B cell (primary cell): ENCODE results near the gene POLD4. TPM values are rescaled to one million over a fixed set of nuclear protein-coding genes. Genes with fewer than 3 reads are reported as not detected.
A peak's percentile ranks its signal among the peaks of the same experiment; 100 is the strongest.

Experiments
- ATAC-seq: fragments of 200-7000 bp; cut with Tn5 transposase; one replicate; pipeline ENCODE4 v1.10.0; 2021; ENCODE audit warnings: low read depth, mild to moderate bottlenecking, moderate number of reproducible peaks, moderate library complexity
- CTCF ChIA-PET: fragments of 350-600 bp; sonication (Branson Sonifier 250); formaldehyde crosslinking; loops from one replicate; lab custom pipeline; 2021; ENCODE audit warnings: antibody characterized with exemption, inconsistent platforms; lab: Charles Lee
- POLR2A ChIA-PET: fragments of 350-600 bp; sonication (Branson Sonifier 250); formaldehyde crosslinking; loops from one replicate; lab custom pipeline; 2021; ENCODE audit warnings: antibody characterized with exemption; lab: Charles Lee
- DNase-seq: peaks from one replicate; pipeline ENCODE4 v3.0.0; 2013
- H2AFZ ChIP-seq: 2 replicates; pipeline ENCODE4 v1.6.1; 2012; ENCODE audit warnings: mild to moderate bottlenecking, low read depth, low read length; ENCODE audit not compliant: insufficient read depth, poor library complexity, severe bottlenecking
- H3K27ac ChIP-seq, 2 donors: 1 replicate in 1 of 2; 2 replicates in 1 of 2; pipeline ENCODE4 v1.5.1; 2012 to 2013; ENCODE audit warnings: low read length in 2 of 2, mild to moderate bottlenecking in 2 of 2, moderate library complexity in 1 of 2
- H3K27me3 ChIP-seq, 4 experiments: fragments of 200-600 bp in 1 of 4; sonication (generic) in 1 of 4; replicated peaks in 1 of 4; 1 replicate in 2 of 4; 2 replicates in 2 of 4; pipeline versions ENCODE4 v1.6.1 to v1.7.0; 2013 to 2016; ENCODE audit warnings: low read length in 3 of 4, mild to moderate bottlenecking in 2 of 4, mixed read lengths in 1 of 4, moderate library complexity in 1 of 4; ENCODE audit not compliant: insufficient read depth in 4 of 4, control insufficient read depth in 3 of 4; ENCODE audit errors: control extremely low read depth in 1 of 4
- H3K36me3 ChIP-seq, 2 experiments: replicated peaks in 1 of 2; 1 replicate in 1 of 2; 2 replicates in 1 of 2; pipeline versions ENCODE4 v1.6.1 to v1.7.1; 2013; ENCODE audit warnings: low read length in 1 of 2; ENCODE audit not compliant: insufficient read depth in 2 of 2, control insufficient read depth in 1 of 2; ENCODE audit errors: control extremely low read depth in 1 of 2, extremely low read depth in 1 of 2
- H3K4me1 ChIP-seq, 2 donors: fragments of 200-600 bp in 1 of 2; sonication (generic) in 1 of 2; 1 replicate in 1 of 2; 2 replicates in 1 of 2; pipeline versions ENCODE4 v1.5.1 to v1.6.1; 2013 to 2017; ENCODE audit warnings: low read length in 2 of 2; ENCODE audit not compliant: control insufficient read depth in 2 of 2, insufficient read depth in 2 of 2
- H3K4me2 ChIP-seq: replicated peaks from 2 replicates; pipeline ENCODE3; 2012; ENCODE audit warnings: mild to moderate bottlenecking, low read depth, low read length; ENCODE audit not compliant: poor library complexity, severe bottlenecking
- H3K4me3 ChIP-seq, 5 experiments: fragments of 200-600 bp in 1 of 5; sonication (generic) in 1 of 5; 1 replicate in 3 of 5; 2 replicates in 2 of 5; pipeline versions ENCODE4 v1.5.1 to v1.7.0; 2011 to 2016; ENCODE audit warnings: low read length in 4 of 5, mild to moderate bottlenecking in 4 of 5, low read depth in 2 of 5, control low read depth in 1 of 5, moderate library complexity in 1 of 5; ENCODE audit not compliant: insufficient read depth in 1 of 5; ENCODE audit errors: control extremely low read depth in 1 of 5, extremely low read depth in 1 of 5
- H3K79me2 ChIP-seq: fragments of 200-600 bp; sonication (generic); one replicate; pipeline ENCODE4 v1.6.0; 2016; ENCODE audit warnings: low read length; ENCODE audit not compliant: control insufficient read depth, insufficient read depth
- H3K9ac ChIP-seq: fragments of 200-600 bp; sonication (generic); 2 replicates; pipeline ENCODE4 v1.6.1; 2017; ENCODE audit warnings: mild to moderate bottlenecking, low read length, moderate library complexity
- H3K9me3 ChIP-seq, 3 donors: one replicate each; pipeline versions ENCODE4 v1.6.1 to v1.7.1; 2013; ENCODE audit warnings: low read length in 2 of 3; ENCODE audit not compliant: control insufficient read depth in 2 of 3, insufficient read depth in 1 of 3; ENCODE audit errors: control extremely low read depth in 1 of 3
- H4K20me1 ChIP-seq: 2 replicates; pipeline ENCODE4 v1.6.0; 2012; ENCODE audit warnings: mild to moderate bottlenecking, low read length; ENCODE audit not compliant: insufficient read depth, control insufficient read depth, poor library complexity, severe bottlenecking
- H3K27ac Mint-ChIP-seq: one replicate; pipeline ENCODE4 v1.8.0; 2021; ENCODE audit warnings: mixed read lengths
- H3K27me3 Mint-ChIP-seq: one replicate; pipeline ENCODE4 v1.8.0; 2021; ENCODE audit warnings: mixed read lengths
- H3K4me1 Mint-ChIP-seq: one replicate; pipeline ENCODE4 v1.8.0; 2021; ENCODE audit warnings: mixed read lengths
- H3K4me3 Mint-ChIP-seq: one replicate; pipeline ENCODE4 v1.8.0; 2021; ENCODE audit warnings: mixed read lengths
- H3K9me3 Mint-ChIP-seq: one replicate; pipeline ENCODE4 v1.8.0; 2022; ENCODE audit warnings: mixed read lengths; ENCODE audit not compliant: insufficient read depth
- EZH2 ChIP-seq: IDR thresholded peaks from 2 replicates; pipeline ENCODE4 v1.6.1; 2012; ENCODE audit warnings: borderline replicate concordance, low read depth, mild to moderate bottlenecking, moderate library complexity, low read length; ENCODE audit not compliant: insufficient read depth, poor library complexity, severe bottlenecking
- WGBS: methylation state at CpG from one replicate; pipeline ENCODE4 v1.1.5; 2013; ENCODE audit warnings: missing lambda C conversion rate; ENCODE audit not compliant: insufficient coverage; 5-methylcytosine and 5-hydroxymethylcytosine counted together
- intact Hi-C: fragments of 100-400 bp; cut with micrococcal nuclease; formaldehyde crosslinking; loops from one replicate; pipeline ENCODE4 v1.10.0; 2022
- polyA plus RNA-seq: library from polyadenylated mRNA; depleted of rRNA; stranded (reverse); fragments of >200 nt; gene quantifications from 2 replicates; pipeline ENCODE4 v1.2.3, GENCODE V29; 2012
- total RNA-seq, 2 donors: library from RNA; stranded (reverse); fragments of 120-200 nt in 1 of 2; gene quantifications; 1 replicate in 1 of 2; 2 replicates in 1 of 2; pipeline versions ENCODE4 v1.2.3 to v1.2.4, GENCODE V29; 2013 to 2022
- TF ChIP-seq, protein P1 (sequence below): fragments of 200-600 bp; IDR thresholded peaks from one replicate; pipeline ENCODE4 v1.8.0; 2022; ENCODE audit warnings: antibody characterized with exemption, mild to moderate bottlenecking

Gene POLD4
- total and polyA plus RNA-seq, 2 donors (not counting 1 experiment from before 2014, with no cell fraction given), result 210 to 559 TPM

DNA sequence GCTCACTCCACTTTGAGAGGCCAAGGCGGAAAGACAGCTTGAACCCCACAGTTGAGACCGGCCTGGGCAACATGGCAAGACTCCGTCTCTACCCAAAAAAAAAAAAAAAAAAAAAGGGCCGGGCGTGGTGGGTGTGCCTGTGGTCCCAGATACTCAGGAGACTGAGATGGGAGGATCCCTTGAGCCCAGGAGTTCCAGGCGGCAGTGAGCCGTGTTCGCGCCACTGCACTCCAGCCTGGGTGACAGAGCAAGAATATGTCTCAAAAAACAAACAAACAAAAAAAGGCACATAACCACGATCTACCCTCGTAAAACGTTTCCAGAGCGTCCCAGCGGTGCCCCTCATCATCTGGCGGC is 37.6 kb upstream of the POLD4 start:
- ChIA-PET POLR2A (interaction anchor here (0.6 to 2.3 kb wide), 17 partner anchors 9 to 1453 kb away, joined by 3 to 40 read pairs (median 5); partner anchors contain the start of genes CLCF1, CORO1B, PPP1CA and PTPRCAP), CTCF (interaction anchor here (0.6 to 42.2 kb wide), 10 partner anchors 9 to 274 kb away, joined by 3 to 2379 read pairs (median 10); partner anchors contain the start of genes AIP, CLCF1, PITPNM1 and POLD4)
- H3K36me3 ChIP-seq, result peaks cover 0 to 2% of the 10 kb centered on the region in 2 experiments
- H3K79me2 ChIP-seq, result peaks cover 38% of the 10 kb centered on the region
- intact Hi-C loops, result loop anchor here (1.0 kb wide), 3 partner anchors 10 to 78 kb away; partner anchors contain the start of genes PPP1CA, RPS6KB2 and TMEM134
- no peaks in the 10 kb centered on the region for H3K27me3 ChIP-seq
- peak overlapping the region; percentile 83 for H3K9ac ChIP-seq
- H4K20me1 ChIP-seq, result peaks cover 32% of the 10 kb centered on the region
- H3K27ac ChIP-seq, result peak overlapping the region; percentile 33 to 78
- WGBS, result 1% methylated on average over 10 of the region's 15 CpGs
- TF ChIP-seq EZH2, result no peak
- TF ChIP-seq, protein P1, sequence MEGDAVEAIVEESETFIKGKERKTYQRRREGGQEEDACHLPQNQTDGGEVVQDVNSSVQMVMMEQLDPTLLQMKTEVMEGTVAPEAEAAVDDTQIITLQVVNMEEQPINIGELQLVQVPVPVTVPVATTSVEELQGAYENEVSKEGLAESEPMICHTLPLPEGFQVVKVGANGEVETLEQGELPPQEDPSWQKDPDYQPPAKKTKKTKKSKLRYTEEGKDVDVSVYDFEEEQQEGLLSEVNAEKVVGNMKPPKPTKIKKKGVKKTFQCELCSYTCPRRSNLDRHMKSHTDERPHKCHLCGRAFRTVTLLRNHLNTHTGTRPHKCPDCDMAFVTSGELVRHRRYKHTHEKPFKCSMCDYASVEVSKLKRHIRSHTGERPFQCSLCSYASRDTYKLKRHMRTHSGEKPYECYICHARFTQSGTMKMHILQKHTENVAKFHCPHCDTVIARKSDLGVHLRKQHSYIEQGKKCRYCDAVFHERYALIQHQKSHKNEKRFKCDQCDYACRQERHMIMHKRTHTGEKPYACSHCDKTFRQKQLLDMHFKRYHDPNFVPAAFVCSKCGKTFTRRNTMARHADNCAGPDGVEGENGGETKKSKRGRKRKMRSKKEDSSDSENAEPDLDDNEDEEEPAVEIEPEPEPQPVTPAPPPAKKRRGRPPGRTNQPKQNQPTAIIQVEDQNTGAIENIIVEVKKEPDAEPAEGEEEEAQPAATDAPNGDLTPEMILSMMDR, result no peak
- Mint-ChIP-seq H3K27me3 (no peaks in the 10 kb centered on the region), H3K27ac (peak overlapping the region; percentile 69), H3K4me3 (peak overlapping the region; percentile 91), H3K4me1 (peaks cover 33% of the 10 kb centered on the region), H3K9me3 (no peaks in the 10 kb centered on the region)
- no peak for DNase-seq
- no peaks in the 10 kb centered on the region for H3K9me3 ChIP-seq
- ATAC-seq, result no peak
- peak overlapping the region; percentile 87 for H2AFZ ChIP-seq
- H3K4me3 ChIP-seq, result peak overlapping the region; percentile 63 to 95 (median 81)
- peak overlapping the region; percentile 99 for H3K4me2 ChIP-seq
- H3K4me1 ChIP-seq, result peaks cover 10 to 29% of the 10 kb centered on the region in 2 donors

DNA sequence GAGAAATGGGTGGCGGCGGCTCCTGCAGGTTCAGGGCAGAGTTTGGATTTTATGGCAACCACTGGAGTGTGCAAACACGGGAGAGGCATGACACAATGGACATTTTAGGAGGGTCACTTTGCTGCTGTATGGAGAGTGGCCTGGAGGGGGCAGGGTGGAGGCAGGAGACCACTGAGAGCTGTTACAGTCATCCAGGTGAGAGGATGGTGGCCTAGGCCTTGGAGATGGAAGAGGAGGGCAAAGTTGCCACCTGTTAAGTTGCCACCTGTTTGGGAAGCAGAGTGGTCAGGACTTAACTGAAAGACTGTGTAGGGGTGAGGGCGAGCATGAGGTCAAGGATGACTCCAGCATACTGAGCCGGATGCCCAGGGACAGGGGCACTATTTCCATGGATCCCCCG is 36.1 kb upstream of the POLD4 start:
- intact Hi-C loops, result loop anchor here (1.0 kb wide), 1 partner anchor 117 kb away; no protein-coding TSS in a partner anchor
- Mint-ChIP-seq H3K9me3 (no peaks in the 10 kb centered on the region), H3K27me3 (no peaks in the 10 kb centered on the region), H3K4me1 (peaks cover 33% of the 10 kb centered on the region), H3K4me3 (peak overlapping the region; percentile 71), H3K27ac (peak overlapping the region; percentile 37)
- Histone ChIP-seq H2AFZ (no peak overlapping the region), H3K4me1 (peaks cover 10 to 29% of the 10 kb centered on the region in 2 donors), H3K27me3 (no peaks in the 10 kb centered on the region), H3K79me2 (peaks cover 38% of the 10 kb centered on the region), H3K36me3 (no peaks in the 10 kb centered on the region), H3K4me2 (no peak overlapping the region), H3K9me3 (no peaks in the 10 kb centered on the region), H3K9ac (no peak overlapping the region), H4K20me1 (peaks cover 24% of the 10 kb centered on the region), H3K4me3 (no peak overlapping the region), H3K27ac (no peak overlapping the region)
- WGBS, result 75% methylated on average over 5 of the region's 6 CpGs
- DNase-seq (peak; percentile 70), ATAC-seq (peak; percentile 38)
- ChIA-PET CTCF (interaction anchor here (0.7 to 42.2 kb wide), 9 partner anchors 8 to 116 kb away, joined by 3 to 2379 read pairs (median 6); partner anchors contain the start of genes AIP, CLCF1, PITPNM1 and POLD4), POLR2A (interaction anchor here (0.6 to 1.3 kb wide), 5 partner anchors 12 to 116 kb away, joined by 3 to 5 read pairs (median 5); partner anchors contain the start of genes PITPNM1, PPP1CA and PTPRCAP)
- TF ChIP-seq EZH2, result no peak
- TF ChIP-seq, protein P1, result peak; percentile 70
